HFFc6 (cell line): ENCODE data around the gene MGST3. TPM values are rescaled to one million over a fixed set of nuclear protein-coding genes. Genes with fewer than 3 reads are reported as not detected.

Source experiments
- total RNA-seq, 6 experiments: library from RNA; stranded (reverse); fragmentation: NEBNext Ultra II Directional; extraction: Animal tissue kit (Norgen Biotek cat#: 25700); gene quantifications; 2 replicates in 1 of 6; 3 replicates in 5 of 6; pipeline ENCODE4 v1.2.3, GENCODE V29; 2021

MGST3 gene
- total RNA-seq, 6 experiments from 2014 or later: 183 to 203 (median 196) TPM

Other genes with a start within 250 kb of the MGST3 start
- gene RXRG, start 186.1 kb upstream of the MGST3 start, total RNA-seq: not detected
- gene LRRC52, start 87.2 kb upstream of the MGST3 start, total RNA-seq: not detected
- 10 to 100 TPM; 63.2 to 69.9 (median 66.6) TPM for gene ALDH9A1, start 67.3 kb downstream of the MGST3 start, total RNA-seq
- 100 to 1,000 TPM; 134 to 165 (median 137) TPM for gene TMCO1, start 137.6 kb downstream of the MGST3 start, total RNA-seq
- gene UCK2, start 196.4 kb downstream of the MGST3 start, total RNA-seq: 10 to 100 TPM; 42.5 to 60.0 (median 52.1) TPM